ENCODE data around the gene PFKL. TPM values are rescaled to one million over a fixed set of nuclear protein-coding genes. Genes with fewer than 3 reads are reported as not detected.

Gene PFKL
- total and polyA plus RNA-seq, 2 of the 8 experiments (the other 6 are each of a cell fraction or from before 2014, with no cell fraction given): 80.2 to 82.3 TPM

DNA sequence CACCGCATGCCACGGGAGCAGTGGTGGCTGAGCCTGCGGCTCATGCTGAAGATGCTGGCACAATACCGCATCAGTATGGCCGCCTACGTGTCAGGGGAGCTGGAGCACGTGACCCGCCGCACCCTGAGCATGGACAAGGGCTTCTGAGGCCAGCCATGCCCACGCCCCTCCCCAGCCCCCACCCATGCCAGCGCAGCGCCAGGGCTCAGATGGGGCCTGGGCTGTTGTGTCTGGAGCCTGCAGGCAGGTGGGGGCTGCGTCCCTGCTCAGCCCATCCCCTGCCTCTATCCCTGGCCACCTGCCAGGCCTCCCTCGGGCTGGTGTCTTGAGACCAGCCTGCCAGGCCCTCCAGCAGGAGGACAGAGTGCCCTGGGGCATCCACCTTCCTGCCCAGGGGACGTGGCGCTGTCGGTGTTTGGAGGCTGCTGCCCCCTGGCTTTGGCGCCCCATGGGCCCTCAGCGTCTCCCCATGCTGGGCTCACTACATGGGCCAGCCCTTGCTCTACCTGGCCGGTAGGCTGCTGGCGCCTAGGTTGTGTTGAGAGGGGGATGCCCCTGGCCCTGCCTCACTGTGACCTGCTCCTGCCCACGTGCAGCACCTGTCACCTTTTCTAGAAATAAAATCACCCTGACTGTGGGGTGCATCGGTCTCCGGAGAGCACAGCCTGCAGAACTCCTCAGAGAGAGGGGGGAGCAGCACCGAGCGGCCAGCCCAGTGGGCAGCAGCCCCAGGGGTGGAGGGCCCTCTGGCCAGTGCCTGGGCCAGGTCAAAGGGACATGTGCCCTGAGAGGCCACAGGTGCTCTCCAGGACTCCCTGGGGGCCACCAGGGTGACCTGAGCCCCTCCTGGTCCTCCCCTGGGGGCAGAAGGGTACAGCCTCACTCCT lies 27.1 kb downstream of the PFKL start (continued):
- TF ChIP-seq PHF8 (conservative IDR thresholded peaks at IDR 0.05; ENCODE audit: low read depth, low read length) (no peak), EZH2 (IDR thresholded peaks at IDR 0.05; ENCODE audit: low read depth, low read length, severe bottlenecking) (no peak), KDM1A (IDR thresholded peaks at IDR 0.05; ENCODE audit: borderline replicate concordance, low read length) (no peak), JUN (IDR thresholded peaks at IDR 0.05; ENCODE audit: low read depth, low read length) (no peak), YY1 (IDR thresholded peaks at IDR 0.05; ENCODE audit: low read depth, low read length) (no peak), SIX5 (IDR thresholded peaks at IDR 0.05; ENCODE audit: low read depth, low read length) (no peak), ASH2L (IDR thresholded peaks at IDR 0.05; ENCODE audit: low read length) (no peak)
- TF ChIP-seq, protein P1, sequence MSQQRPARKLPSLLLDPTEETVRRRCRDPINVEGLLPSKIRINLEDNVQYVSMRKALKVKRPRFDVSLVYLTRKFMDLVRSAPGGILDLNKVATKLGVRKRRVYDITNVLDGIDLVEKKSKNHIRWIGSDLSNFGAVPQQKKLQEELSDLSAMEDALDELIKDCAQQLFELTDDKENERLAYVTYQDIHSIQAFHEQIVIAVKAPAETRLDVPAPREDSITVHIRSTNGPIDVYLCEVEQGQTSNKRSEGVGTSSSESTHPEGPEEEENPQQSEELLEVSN (IDR thresholded peaks at IDR 0.05): no peak

All from H1 (cell line).